Smooth muscle cell (in vitro differentiated cells): ENCODE results near the gene PDE2A. TPM values are rescaled to one million over a fixed set of nuclear protein-coding genes. Genes with fewer than 3 reads are reported as not detected.

Source experiments
- DNase-seq: peaks from one replicate; lab custom pipeline; 2025; ENCODE audit not compliant: unreplicated experiment; lab: John Stamatoyannopoulos, UW
- H2AFZ ChIP-seq: fragments of 200-600 bp; sonication (generic); 2 replicates; pipeline ENCODE4 v1.6.0; 2016; ENCODE audit warnings: antibody characterized with exemption, low read depth, mild to moderate bottlenecking
- H3F3A ChIP-seq: fragments of 200-600 bp; sonication (generic); 2 replicates; pipeline ENCODE4 v1.6.0; 2017; ENCODE audit warnings: antibody characterized with exemption, low read depth
- H3K27ac ChIP-seq: fragments of 200-600 bp; sonication (generic); 2 replicates; pipeline ENCODE4 v1.5.1; 2016; ENCODE audit warnings: low read depth, mild to moderate bottlenecking
- H3K27me3 ChIP-seq: fragments of 200-600 bp; sonication (generic); 2 replicates; pipeline ENCODE4 v1.6.1; 2016; ENCODE audit warnings: low read depth, mild to moderate bottlenecking
- H3K36me3 ChIP-seq: fragments of 200-600 bp; sonication (generic); 2 replicates; pipeline ENCODE4 v1.5.1; 2016; ENCODE audit warnings: low read depth
- H3K4me1 ChIP-seq: fragments of 200-600 bp; sonication (generic); 2 replicates; pipeline ENCODE4 v1.5.1; 2016; ENCODE audit warnings: low read depth
- H3K4me2 ChIP-seq: fragments of 200-600 bp; sonication (generic); 2 replicates; pipeline ENCODE4 v1.6.0; 2016; ENCODE audit warnings: mild to moderate bottlenecking
- H3K4me3 ChIP-seq: fragments of 200-600 bp; sonication (generic); 2 replicates; pipeline ENCODE4 v1.5.1; 2016; ENCODE audit warnings: mild to moderate bottlenecking
- H3K79me2 ChIP-seq: fragments of 200-600 bp; sonication (generic); 2 replicates; pipeline ENCODE4 v1.6.0; 2016; ENCODE audit warnings: low read depth, mild to moderate bottlenecking
- H3K9ac ChIP-seq: fragments of 200-600 bp; sonication (generic); 2 replicates; pipeline ENCODE4 v1.6.0; 2016; ENCODE audit warnings: low read depth
- H3K9me3 ChIP-seq: fragments of 200-600 bp; sonication (generic); replicated peaks from 2 replicates; pipeline ENCODE4 v1.5.1; 2016; ENCODE audit warnings: low read depth
- H4K20me1 ChIP-seq: fragments of 200-600 bp; sonication (generic); 2 replicates; pipeline ENCODE4 v1.6.0; 2016; ENCODE audit warnings: low read depth
- WGBS: methylation state at CpG from one replicate; pipeline ENCODE4 v1.1.7; 2016; ENCODE audit warnings: low lambda C conversion rate; 5-methylcytosine and 5-hydroxymethylcytosine counted together
- polyA plus RNA-seq: library from polyadenylated mRNA; unstranded; fragments of >200 nt; fragmentation: Nextera tagmentation; extraction: Ambion mirVana; gene quantifications from 2 replicates; pipeline ENCODE4 v1.2.1, GENCODE V29; 2016
- total RNA-seq: library from RNA; depleted of rRNA; stranded (reverse); fragments of >200 nt; gene quantifications from 2 replicates; pipeline ENCODE4 v1.2.3, GENCODE V29; 2014
- TF ChIP-seq, protein P1 (sequence below): fragments of 200-600 bp; sonication (generic); IDR thresholded peaks from 2 replicates; pipeline ENCODE4 v1.5.1; 2017; ENCODE audit warnings: borderline replicate concordance, mild to moderate bottlenecking, antibody characterized with exemption; ENCODE audit not compliant: insufficient read depth, poor library complexity, severe bottlenecking

The PDE2A gene
- total and polyA plus RNA-seq, 2 experiments from 2014 or later = 1.0 TPM; not detected in 1

DNA sequence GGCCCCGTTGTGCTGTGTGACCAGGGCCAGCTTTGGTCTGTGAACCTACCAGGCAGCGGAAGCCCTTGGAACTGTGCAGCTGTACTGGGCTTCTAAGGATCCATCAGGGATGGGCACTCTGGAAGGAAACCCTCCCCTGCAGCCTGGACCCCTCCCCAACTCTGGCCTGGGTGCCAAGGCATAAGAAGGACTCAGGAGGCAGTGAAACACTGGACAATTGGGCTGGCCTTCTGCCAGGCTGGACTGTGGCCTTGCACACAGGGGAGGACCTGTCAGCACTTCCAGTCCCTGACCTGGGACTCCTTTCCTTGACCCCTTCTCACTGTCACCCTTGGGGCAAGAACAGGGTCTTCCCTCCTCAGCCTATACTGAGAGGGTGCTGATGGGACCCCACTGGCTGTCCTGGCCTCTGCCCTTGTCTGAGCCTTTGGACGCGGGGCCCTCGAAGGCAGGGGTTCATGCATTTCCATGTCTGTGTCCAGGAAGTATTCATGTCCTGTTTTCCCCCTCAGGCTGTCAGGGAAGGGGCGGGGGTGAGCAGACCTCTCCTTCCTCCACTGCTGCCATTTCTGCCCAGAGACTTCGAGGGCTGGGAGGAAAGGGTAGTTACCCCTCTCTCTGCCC is 39.6 kb downstream of the PDE2A start:
- Histone ChIP-seq H3K4me1 (no peaks in the 10 kb centered on the region), H3K4me2 (no peak overlapping the region), H3K79me2 (no peaks in the 10 kb centered on the region), H4K20me1 (no peaks in the 10 kb centered on the region), H2AFZ (no peak overlapping the region), H3K9ac (no peak overlapping the region), H3F3A (no peaks in the 10 kb centered on the region), H3K36me3 (no peaks in the 10 kb centered on the region), H3K27ac (no peak overlapping the region), H3K9me3 (no peaks in the 10 kb centered on the region), H3K4me3 (no peak overlapping the region), H3K27me3 (peaks cover 19% of the 10 kb centered on the region)
- TF ChIP-seq, protein P1, sequence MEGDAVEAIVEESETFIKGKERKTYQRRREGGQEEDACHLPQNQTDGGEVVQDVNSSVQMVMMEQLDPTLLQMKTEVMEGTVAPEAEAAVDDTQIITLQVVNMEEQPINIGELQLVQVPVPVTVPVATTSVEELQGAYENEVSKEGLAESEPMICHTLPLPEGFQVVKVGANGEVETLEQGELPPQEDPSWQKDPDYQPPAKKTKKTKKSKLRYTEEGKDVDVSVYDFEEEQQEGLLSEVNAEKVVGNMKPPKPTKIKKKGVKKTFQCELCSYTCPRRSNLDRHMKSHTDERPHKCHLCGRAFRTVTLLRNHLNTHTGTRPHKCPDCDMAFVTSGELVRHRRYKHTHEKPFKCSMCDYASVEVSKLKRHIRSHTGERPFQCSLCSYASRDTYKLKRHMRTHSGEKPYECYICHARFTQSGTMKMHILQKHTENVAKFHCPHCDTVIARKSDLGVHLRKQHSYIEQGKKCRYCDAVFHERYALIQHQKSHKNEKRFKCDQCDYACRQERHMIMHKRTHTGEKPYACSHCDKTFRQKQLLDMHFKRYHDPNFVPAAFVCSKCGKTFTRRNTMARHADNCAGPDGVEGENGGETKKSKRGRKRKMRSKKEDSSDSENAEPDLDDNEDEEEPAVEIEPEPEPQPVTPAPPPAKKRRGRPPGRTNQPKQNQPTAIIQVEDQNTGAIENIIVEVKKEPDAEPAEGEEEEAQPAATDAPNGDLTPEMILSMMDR = no peak
- no peak for DNase-seq
- 91% methylated on average over 7 of the region's 7 CpGs for whole genome bisulfite sequencing

DNA sequence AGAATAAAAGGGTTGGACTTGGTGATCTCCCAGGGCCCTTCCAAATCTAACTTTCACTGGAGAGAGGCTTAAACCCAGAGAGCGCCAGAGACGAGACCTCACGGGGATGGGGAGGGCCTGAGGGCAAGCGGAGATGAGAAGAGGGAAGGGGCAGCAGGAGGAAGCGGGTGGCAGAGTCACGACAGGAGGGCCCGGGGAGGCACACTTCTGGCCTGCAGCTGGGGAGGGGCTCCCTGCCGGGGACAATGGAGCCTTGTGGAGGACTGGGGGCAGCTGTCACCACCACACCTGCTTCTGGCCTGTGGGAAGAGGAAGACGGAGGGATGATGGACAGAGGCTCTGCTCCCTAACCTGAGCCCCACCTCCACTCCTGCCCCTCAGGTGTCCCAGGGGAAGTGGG is 40.2 kb downstream of the PDE2A start:
- no peaks in the 10 kb centered on the region for H3F3A ChIP-seq
- no peaks in the 10 kb centered on the region for H3K4me1 ChIP-seq
- H3K27me3 ChIP-seq = peaks cover 14% of the 10 kb centered on the region
- H4K20me1 ChIP-seq = no peaks in the 10 kb centered on the region
- no peak for DNase-seq
- TF ChIP-seq, protein P1 = no peak
- WGBS = 86% methylated on average over 9 of the region's 9 CpGs
- no peaks in the 10 kb centered on the region for H3K36me3 ChIP-seq
- H3K9ac ChIP-seq = no peak overlapping the region
- H3K27ac ChIP-seq = no peak overlapping the region
- H3K4me2 ChIP-seq = no peak overlapping the region
- no peaks in the 10 kb centered on the region for H3K9me3 ChIP-seq
- H2AFZ ChIP-seq = no peak overlapping the region
- H3K79me2 ChIP-seq = no peaks in the 10 kb centered on the region
- H3K4me3 ChIP-seq = no peak overlapping the region

DNA sequence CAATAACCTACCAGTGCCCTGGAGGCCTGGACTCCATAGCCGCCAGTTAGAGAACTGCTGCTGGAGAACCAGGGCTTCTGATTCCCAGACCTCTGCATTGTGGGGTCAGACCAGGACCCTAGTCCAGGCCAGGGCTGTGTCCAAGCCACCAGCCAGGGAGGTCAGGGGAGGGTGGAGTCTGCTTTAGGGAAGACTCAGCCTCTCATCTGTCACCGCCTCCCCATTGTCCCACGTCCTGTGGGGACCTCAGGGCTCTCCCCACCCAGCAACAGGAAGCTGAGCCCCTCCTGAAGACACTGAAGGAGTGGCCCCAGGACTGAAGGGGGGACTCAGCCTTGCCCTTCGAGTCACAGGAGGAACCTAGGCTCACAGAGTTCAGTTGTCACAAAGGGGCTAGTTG is 41.2 kb downstream of the PDE2A start:
- Histone ChIP-seq H2AFZ (no peak overlapping the region), H3K79me2 (no peaks in the 10 kb centered on the region), H3K4me3 (no peak overlapping the region), H3K4me2 (no peak overlapping the region), H3K27me3 (peaks cover 4% of the 10 kb centered on the region), H3K36me3 (no peaks in the 10 kb centered on the region), H3K4me1 (no peaks in the 10 kb centered on the region), H4K20me1 (no peaks in the 10 kb centered on the region), H3K9me3 (no peaks in the 10 kb centered on the region), H3K27ac (no peak overlapping the region), H3K9ac (no peak overlapping the region), H3F3A (no peaks in the 10 kb centered on the region)
- no peak for DNase-seq
- WGBS = 92% methylated on average over 4 of the region's 4 CpGs
- TF ChIP-seq, protein P1 = no peak
